ENCODE results near the gene CACNA1I. TPM values are rescaled to one million over a fixed set of nuclear protein-coding genes. Genes with fewer than 3 reads are reported as not detected.

CACNA1I gene
- polyA plus RNA-seq, 3 donors, result 0.04 TPM; not detected in 2

- H3K27ac Mint-ChIP-seq, result no peak overlapping the region
- H3K36me3 Mint-ChIP-seq, result no peaks in the 10 kb centered on the region
- Histone ChIP-seq H3K36me3 (replicated peaks in 1 of 2; ENCODE audit: control insufficient read depth in 1 of 2, insufficient read depth in 2 of 2, low read length in 2 of 2) (no peaks in the 10 kb centered on the region), H4K20me1 (ENCODE audit: insufficient read depth, low read length) (no peaks in the 10 kb centered on the region), H3K79me2 (ENCODE audit: insufficient read depth, low read length) (no peaks in the 10 kb centered on the region), H3K4me2 (replicated peaks; ENCODE audit: extremely low read depth, low read length, poor library complexity, severe bottlenecking) (no peak overlapping the region), H3K4me3 (replicated peaks in 1 of 3; ENCODE audit: low read depth in 2 of 3, low read length in 3 of 3) (no peak overlapping the region), H2AFZ (ENCODE audit: insufficient read depth, low read depth, low read length, poor library complexity, severe bottlenecking) (no peak overlapping the region), H3K9me3 (replicated peaks in 1 of 2; ENCODE audit: control insufficient read depth in 1 of 2, insufficient read depth in 1 of 2, low read length in 2 of 2) (no peaks in the 10 kb centered on the region), H3K9ac (ENCODE audit: insufficient read depth, low read length, poor library complexity, severe bottlenecking) (no peak overlapping the region), H3K4me1 (ENCODE audit: control insufficient read depth in 1 of 2, insufficient read depth in 2 of 2, low read length in 2 of 2) (no peaks in the 10 kb centered on the region), H3K27ac (ENCODE audit: low read depth in 1 of 2, low read length in 2 of 2) (no peak overlapping the region), H3K27me3 (ENCODE audit: control insufficient read depth in 2 of 2, insufficient read depth in 2 of 2, low read length in 2 of 2) (peaks cover 0 to 15% of the 10 kb centered on the region in 2 donors)
- H3K27me3 Mint-ChIP-seq (ENCODE audit: low read depth in 3 of 3), result peaks cover 23 to 53% (median 46%) of the 10 kb centered on the region in 3 donors
- no peak for DNase-seq
- 53% methylated on average over 3 of the region's 5 CpGs for WGBS (ENCODE audit: insufficient coverage)
- H3K9me3 Mint-ChIP-seq, result no peaks in the 10 kb centered on the region
- no peak for TF ChIP-seq CTCF (IDR thresholded peaks at IDR 0.05)
- H3K4me1 Mint-ChIP-seq, result peaks cover 3% of the 10 kb centered on the region
- intact Hi-C loops (cut with micrococcal nuclease), result no loop called here
- no peak overlapping the region for H3K4me3 Mint-ChIP-seq
Measured at GRCh38 chr22:39546889-39547586, 23.5 kb upstream of the CACNA1I start.

DNA sequence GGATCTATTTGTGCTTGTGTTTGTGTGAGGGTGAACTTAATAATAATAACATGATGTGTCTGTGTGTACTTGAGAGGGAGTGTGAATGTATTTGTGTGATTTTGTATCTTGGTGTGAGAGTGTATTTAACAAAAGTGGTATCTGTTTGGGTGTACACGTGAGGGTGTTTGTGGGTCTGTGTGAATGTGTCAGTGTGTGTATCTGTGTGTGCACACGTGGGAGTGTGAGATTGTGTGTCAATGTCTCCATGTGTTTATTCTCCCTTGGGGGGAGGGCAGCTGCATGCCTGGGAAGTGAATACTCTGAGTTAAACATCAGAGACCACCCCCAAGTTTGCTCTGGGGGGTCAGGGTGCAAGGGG is 23.0 kb upstream of the CACNA1I start:
- Histone ChIP-seq H4K20me1 (ENCODE audit: insufficient read depth, low read length) (no peaks in the 10 kb centered on the region), H3K9me3 (replicated peaks in 1 of 2; ENCODE audit: control insufficient read depth in 1 of 2, insufficient read depth in 1 of 2, low read length in 2 of 2) (no peaks in the 10 kb centered on the region), H3K27me3 (ENCODE audit: control insufficient read depth in 2 of 2, insufficient read depth in 2 of 2, low read length in 2 of 2) (peaks cover 0 to 18% of the 10 kb centered on the region in 2 donors), H3K79me2 (ENCODE audit: insufficient read depth, low read length) (no peaks in the 10 kb centered on the region), H3K4me2 (replicated peaks; ENCODE audit: extremely low read depth, low read length, poor library complexity, severe bottlenecking) (no peak overlapping the region), H3K36me3 (replicated peaks in 1 of 2; ENCODE audit: control insufficient read depth in 1 of 2, insufficient read depth in 2 of 2, low read length in 2 of 2) (no peaks in the 10 kb centered on the region), H2AFZ (ENCODE audit: insufficient read depth, low read depth, low read length, poor library complexity, severe bottlenecking) (no peak overlapping the region), H3K4me3 (replicated peaks in 1 of 3; ENCODE audit: low read depth in 2 of 3, low read length in 3 of 3) (no peak overlapping the region), H3K27ac (ENCODE audit: low read depth in 1 of 2, low read length in 2 of 2) (no peak overlapping the region), H3K9ac (ENCODE audit: insufficient read depth, low read length, poor library complexity, severe bottlenecking) (no peak overlapping the region), H3K4me1 (ENCODE audit: control insufficient read depth in 1 of 2, insufficient read depth in 2 of 2, low read length in 2 of 2) (no peaks in the 10 kb centered on the region)
- no peak for DNase-seq
- Mint-ChIP-seq H3K9me3 (no peaks in the 10 kb centered on the region), H3K4me1 (peaks cover 3% of the 10 kb centered on the region), H3K27me3 (ENCODE audit: low read depth in 3 of 3) (peaks cover 23 to 55% (median 47%) of the 10 kb centered on the region in 3 donors), H3K27ac (no peak overlapping the region), H3K36me3 (no peaks in the 10 kb centered on the region), H3K4me3 (no peak overlapping the region)
- TF ChIP-seq CTCF (IDR thresholded peaks at IDR 0.05), result no peak
- WGBS (ENCODE audit: insufficient coverage), result 54% methylated on average over 2 of the region's 2 CpGs
- intact Hi-C loops (cut with micrococcal nuclease), result no loop called here
